HFFc6 (cell line): ENCODE data around the gene VPS39. TPM values are rescaled to one million over a fixed set of nuclear protein-coding genes. Genes with fewer than 3 reads are reported as not detected.

Experiments used
- DNase-seq: peaks from one replicate; pipeline ENCODE4 v3.0.0-alpha.2; 2018
- H3K27ac Mint-ChIP-seq: 2 replicates; pipeline ENCODE4 v1.8.0; 2020; ENCODE audit warnings: mild to moderate bottlenecking, mixed read lengths
- H3K27me3 Mint-ChIP-seq: 2 replicates; pipeline ENCODE4 v1.8.0; 2021; ENCODE audit warnings: mild to moderate bottlenecking, moderate library complexity, mixed read lengths; ENCODE audit not compliant: insufficient read depth
- H3K36me3 Mint-ChIP-seq: 2 replicates; pipeline ENCODE4 v1.8.0; 2021; ENCODE audit warnings: low read depth, mixed read lengths
- H3K4me1 Mint-ChIP-seq: 2 replicates; pipeline ENCODE4 v1.8.0; 2020; ENCODE audit warnings: low read depth, mixed read lengths
- H3K4me3 Mint-ChIP-seq: 2 replicates; pipeline ENCODE4 v1.8.0; 2020; ENCODE audit warnings: mild to moderate bottlenecking, moderate library complexity, mixed read lengths
- H3K9me3 Mint-ChIP-seq: 2 replicates; pipeline ENCODE4 v1.8.0; 2020; ENCODE audit warnings: mild to moderate bottlenecking, mixed read lengths
- CTCF ChIP-seq: fragments of 200-600 bp; sonication (generic); IDR thresholded peaks from 2 replicates; pipeline ENCODE4 v1.5.0; 2021; ENCODE audit warnings: antibody characterized with exemption, mild to moderate bottlenecking
- total RNA-seq, 6 experiments: library from RNA; stranded (reverse); fragmentation: NEBNext Ultra II Directional; extraction: Animal tissue kit (Norgen Biotek cat#: 25700); gene quantifications; 2 replicates in 1 of 6; 3 replicates in 5 of 6; pipeline ENCODE4 v1.2.3, GENCODE V29; 2021

VPS39 gene
- total RNA-seq, 6 experiments from 2014 or later: 51.1 to 58.5 (median 52.8) TPM

- Mint-ChIP-seq H3K27me3 (peaks cover 52% of the 10 kb centered on the region), H3K27ac (no peak overlapping the region), H3K4me1 (no peaks in the 10 kb centered on the region), H3K4me3 (no peak overlapping the region), H3K9me3 (no peaks in the 10 kb centered on the region), H3K36me3 (no peaks in the 10 kb centered on the region)
- DNase-seq: no peak
- TF ChIP-seq CTCF: no peak
Observed at GRCh38 chr15:42144841-42145375, 63.2 kb downstream of the VPS39 start.

GRCh38 chr15:42143866-42144625, 64.1 kb downstream of the VPS39 start:
- Mint-ChIP-seq H3K9me3 (no peaks in the 10 kb centered on the region), H3K4me3 (no peak overlapping the region), H3K27me3 (peaks cover 57% of the 10 kb centered on the region), H3K27ac (no peak overlapping the region), H3K36me3 (no peaks in the 10 kb centered on the region), H3K4me1 (no peaks in the 10 kb centered on the region)
- no peak for DNase-seq
- no peak for TF ChIP-seq CTCF

GRCh38 chr15:42143356-42143755, 64.7 kb downstream of the VPS39 start:
- TF ChIP-seq CTCF: no peak
- no peak for DNase-seq
- Mint-ChIP-seq H3K27me3 (peaks cover 55% of the 10 kb centered on the region), H3K36me3 (no peaks in the 10 kb centered on the region), H3K4me3 (no peak overlapping the region), H3K4me1 (no peaks in the 10 kb centered on the region), H3K27ac (no peak overlapping the region), H3K9me3 (no peaks in the 10 kb centered on the region)

GRCh38 chr15:42141795-42142667, 66.1 kb downstream of the VPS39 start:
- no peak overlapping the region for H3K4me3 Mint-ChIP-seq
- H3K27ac Mint-ChIP-seq: no peak overlapping the region
- no peak for TF ChIP-seq CTCF
- no peaks in the 10 kb centered on the region for H3K36me3 Mint-ChIP-seq
- peaks cover 56% of the 10 kb centered on the region for H3K27me3 Mint-ChIP-seq
- no peaks in the 10 kb centered on the region for H3K9me3 Mint-ChIP-seq
- no peak for DNase-seq
- no peaks in the 10 kb centered on the region; the same call in 1 of the 2 replicates for H3K4me1 Mint-ChIP-seq

GRCh38 chr15:42141246-42141645, 66.9 kb downstream of the VPS39 start:
- H3K36me3 Mint-ChIP-seq: no peaks in the 10 kb centered on the region
- H3K27me3 Mint-ChIP-seq: peaks cover 59% of the 10 kb centered on the region
- H3K4me1 Mint-ChIP-seq: no peaks in the 10 kb centered on the region; the same call in 1 of the 2 replicates
- no peak for DNase-seq
- no peak overlapping the region for H3K4me3 Mint-ChIP-seq
- H3K9me3 Mint-ChIP-seq: no peaks in the 10 kb centered on the region
- no peak for TF ChIP-seq CTCF
- H3K27ac Mint-ChIP-seq: no peak overlapping the region
